WTC11 (cell line): ENCODE data around the gene SERPINB4.

Experiments
- CREM ChIP-seq: sonication (generic); formaldehyde crosslinking; IDR thresholded peaks from 2 replicates; pipeline ENCODE4 v1.8.1; 2022; ENCODE audit warnings: mild to moderate bottlenecking, missing genetic modification reagents, moderate library complexity
- SMAD4 ChIP-seq: sonication (generic); formaldehyde crosslinking; IDR thresholded peaks from 2 replicates; pipeline ENCODE4 v1.8.0; 2022; ENCODE audit warnings: mild to moderate bottlenecking, missing genetic modification reagents
- TF ChIP-seq, protein P1 (sequence below): sonication (generic); formaldehyde crosslinking; IDR thresholded peaks from 2 replicates; pipeline ENCODE4 v1.8.1; 2023; ENCODE audit warnings: mild to moderate bottlenecking, missing genetic modification reagents
- TF ChIP-seq, protein P2 (sequence below): fragments of 200-600 bp; IDR thresholded peaks from 2 replicates; pipeline ENCODE4 v1.8.0; 2022; ENCODE audit warnings: antibody characterized with exemption

DNA sequence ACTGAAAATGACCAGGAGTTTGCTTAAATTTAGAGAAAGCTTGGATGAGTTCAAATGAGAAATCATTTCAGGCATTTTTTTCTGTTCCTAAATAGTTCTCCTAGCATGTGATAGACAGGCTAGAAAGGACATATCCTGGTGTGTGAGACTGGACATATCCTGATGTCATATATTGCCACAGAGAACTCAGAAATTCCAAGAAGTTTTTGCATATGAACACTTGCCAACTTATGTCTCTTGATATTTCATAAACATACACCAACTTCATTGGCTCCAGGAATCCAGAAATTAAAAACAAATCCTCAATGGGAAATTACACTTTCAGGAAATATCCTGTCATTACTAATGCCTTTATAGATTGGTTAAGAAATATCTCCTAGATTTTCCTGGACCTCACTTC lies 2.9 kb upstream of the SERPINB4 start:
- TF ChIP-seq, protein P1, sequence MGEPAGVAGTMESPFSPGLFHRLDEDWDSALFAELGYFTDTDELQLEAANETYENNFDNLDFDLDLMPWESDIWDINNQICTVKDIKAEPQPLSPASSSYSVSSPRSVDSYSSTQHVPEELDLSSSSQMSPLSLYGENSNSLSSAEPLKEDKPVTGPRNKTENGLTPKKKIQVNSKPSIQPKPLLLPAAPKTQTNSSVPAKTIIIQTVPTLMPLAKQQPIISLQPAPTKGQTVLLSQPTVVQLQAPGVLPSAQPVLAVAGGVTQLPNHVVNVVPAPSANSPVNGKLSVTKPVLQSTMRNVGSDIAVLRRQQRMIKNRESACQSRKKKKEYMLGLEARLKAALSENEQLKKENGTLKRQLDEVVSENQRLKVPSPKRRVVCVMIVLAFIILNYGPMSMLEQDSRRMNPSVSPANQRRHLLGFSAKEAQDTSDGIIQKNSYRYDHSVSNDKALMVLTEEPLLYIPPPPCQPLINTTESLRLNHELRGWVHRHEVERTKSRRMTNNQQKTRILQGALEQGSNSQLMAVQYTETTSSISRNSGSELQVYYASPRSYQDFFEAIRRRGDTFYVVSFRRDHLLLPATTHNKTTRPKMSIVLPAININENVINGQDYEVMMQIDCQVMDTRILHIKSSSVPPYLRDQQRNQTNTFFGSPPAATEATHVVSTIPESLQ (CRISPR knock-in tag), result no peak
- TF ChIP-seq, protein P2, sequence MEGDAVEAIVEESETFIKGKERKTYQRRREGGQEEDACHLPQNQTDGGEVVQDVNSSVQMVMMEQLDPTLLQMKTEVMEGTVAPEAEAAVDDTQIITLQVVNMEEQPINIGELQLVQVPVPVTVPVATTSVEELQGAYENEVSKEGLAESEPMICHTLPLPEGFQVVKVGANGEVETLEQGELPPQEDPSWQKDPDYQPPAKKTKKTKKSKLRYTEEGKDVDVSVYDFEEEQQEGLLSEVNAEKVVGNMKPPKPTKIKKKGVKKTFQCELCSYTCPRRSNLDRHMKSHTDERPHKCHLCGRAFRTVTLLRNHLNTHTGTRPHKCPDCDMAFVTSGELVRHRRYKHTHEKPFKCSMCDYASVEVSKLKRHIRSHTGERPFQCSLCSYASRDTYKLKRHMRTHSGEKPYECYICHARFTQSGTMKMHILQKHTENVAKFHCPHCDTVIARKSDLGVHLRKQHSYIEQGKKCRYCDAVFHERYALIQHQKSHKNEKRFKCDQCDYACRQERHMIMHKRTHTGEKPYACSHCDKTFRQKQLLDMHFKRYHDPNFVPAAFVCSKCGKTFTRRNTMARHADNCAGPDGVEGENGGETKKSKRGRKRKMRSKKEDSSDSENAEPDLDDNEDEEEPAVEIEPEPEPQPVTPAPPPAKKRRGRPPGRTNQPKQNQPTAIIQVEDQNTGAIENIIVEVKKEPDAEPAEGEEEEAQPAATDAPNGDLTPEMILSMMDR, result no peak
- TF ChIP-seq CREM (CRISPR knock-in tag) (no peak), SMAD4 (no peak)
